ENCODE results near the gene EVI2B.
"Not testable (repeated sequence)": the region's sequence is repeated elsewhere in the genome, so short reads cannot be mapped to it uniquely, and the experiment has no call there.

Gene EVI2B

GRCh38 chr17:31269036-31269577 lies 44.7 kb downstream of the EVI2B start:
- DNase-seq = no peak

- DNase-seq = no peak
These were observed 47.8 kb downstream of the EVI2B start for GRCh38 chr17:31266042-31266441.

- DNase-seq = not testable (repeated sequence)
These were observed 50.9 kb downstream of the EVI2B start for GRCh38 chr17:31262923-31263322.

- no peak for DNase-seq
These were observed 52.3 kb downstream of the EVI2B start for GRCh38 chr17:31261601-31262000.

- no peak for DNase-seq
These were observed 53.7 kb downstream of the EVI2B start for GRCh38 chr17:31260151-31260550.

GRCh38 chr17:31256936-31257335 lies 56.9 kb downstream of the EVI2B start:
- no peak for DNase-seq

GRCh38 chr17:31254654-31255053 lies 59.2 kb downstream of the EVI2B start:
- DNase-seq = no peak

Data from NCI-H1417 treated with DMSO at 0.1 percent for 48 hours (cell line).